Measurements from ENCODE around the gene GXYLT1. TPM values are rescaled to one million over a fixed set of nuclear protein-coding genes. Genes with fewer than 3 reads are reported as not detected.

GXYLT1 gene
- total and polyA plus RNA-seq, 2 experiments from 2014 or later, result 3.9 to 13.4 TPM

GRCh38 chr12:42130672-42131402 is 13.8 kb downstream of the GXYLT1 start (continued):
- TF ChIP-seq, protein P1, sequence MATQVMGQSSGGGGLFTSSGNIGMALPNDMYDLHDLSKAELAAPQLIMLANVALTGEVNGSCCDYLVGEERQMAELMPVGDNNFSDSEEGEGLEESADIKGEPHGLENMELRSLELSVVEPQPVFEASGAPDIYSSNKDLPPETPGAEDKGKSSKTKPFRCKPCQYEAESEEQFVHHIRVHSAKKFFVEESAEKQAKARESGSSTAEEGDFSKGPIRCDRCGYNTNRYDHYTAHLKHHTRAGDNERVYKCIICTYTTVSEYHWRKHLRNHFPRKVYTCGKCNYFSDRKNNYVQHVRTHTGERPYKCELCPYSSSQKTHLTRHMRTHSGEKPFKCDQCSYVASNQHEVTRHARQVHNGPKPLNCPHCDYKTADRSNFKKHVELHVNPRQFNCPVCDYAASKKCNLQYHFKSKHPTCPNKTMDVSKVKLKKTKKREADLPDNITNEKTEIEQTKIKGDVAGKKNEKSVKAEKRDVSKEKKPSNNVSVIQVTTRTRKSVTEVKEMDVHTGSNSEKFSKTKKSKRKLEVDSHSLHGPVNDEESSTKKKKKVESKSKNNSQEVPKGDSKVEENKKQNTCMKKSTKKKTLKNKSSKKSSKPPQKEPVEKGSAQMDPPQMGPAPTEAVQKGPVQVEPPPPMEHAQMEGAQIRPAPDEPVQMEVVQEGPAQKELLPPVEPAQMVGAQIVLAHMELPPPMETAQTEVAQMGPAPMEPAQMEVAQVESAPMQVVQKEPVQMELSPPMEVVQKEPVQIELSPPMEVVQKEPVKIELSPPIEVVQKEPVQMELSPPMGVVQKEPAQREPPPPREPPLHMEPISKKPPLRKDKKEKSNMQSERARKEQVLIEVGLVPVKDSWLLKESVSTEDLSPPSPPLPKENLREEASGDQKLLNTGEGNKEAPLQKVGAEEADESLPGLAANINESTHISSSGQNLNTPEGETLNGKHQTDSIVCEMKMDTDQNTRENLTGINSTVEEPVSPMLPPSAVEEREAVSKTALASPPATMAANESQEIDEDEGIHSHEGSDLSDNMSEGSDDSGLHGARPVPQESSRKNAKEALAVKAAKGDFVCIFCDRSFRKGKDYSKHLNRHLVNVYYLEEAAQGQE (IDR thresholded peaks at IDR 0.05; ENCODE audit: unreplicated experiment), result no peak
- no peak for TF ChIP-seq ETS1 (IDR thresholded peaks at IDR 0.05)

- peak; percentile 82 to 95 for TF ChIP-seq CTCF (conservative IDR thresholded peaks at IDR 0.05; ENCODE audit: low read depth in 2 of 2)
- no peak for TF ChIP-seq CREB1 (CRISPR knock-in tag; IDR thresholded peaks at IDR 0.05; ENCODE audit: low read depth)
- Histone ChIP-seq H3K9me2 (ENCODE audit: insufficient read depth) (no peaks in the 10 kb centered on the region), H3K79me2 (replicated peaks; ENCODE audit: insufficient read depth) (peaks cover 44% of the 10 kb centered on the region), H3K4me1 (ENCODE audit: insufficient read depth) (peaks cover 10% of the 10 kb centered on the region), H3K27me3 (ENCODE audit: insufficient read depth) (no peaks in the 10 kb centered on the region), H3F3A (replicated peaks; ENCODE audit: low read depth) (no peaks in the 10 kb centered on the region), H3K4me2 (no peak overlapping the region), H4K20me1 (replicated peaks; ENCODE audit: insufficient read depth) (peaks cover 6% of the 10 kb centered on the region; the same call in 1 of the 2 replicates), H3K27ac (ENCODE audit: low read depth) (no peak overlapping the region), H3K4me3 (no peak overlapping the region), H3K36me3 (ENCODE audit: insufficient read depth) (no peaks in the 10 kb centered on the region), H2AFZ (no peak overlapping the region)
- ATAC-seq, result peak; percentile 67
- peak; percentile 79 for DNase-seq (ENCODE audit: low spot score)
- no peaks in the 10 kb centered on the region for H3K27me3 Mint-ChIP-seq (ENCODE audit: insufficient read depth, low read depth, poor library complexity)
- peaks cover 11% of the 10 kb centered on the region for H3K4me1 Mint-ChIP-seq
- H3K36me3 Mint-ChIP-seq (ENCODE audit: low read depth), result no peaks in the 10 kb centered on the region
- H3K4me3 Mint-ChIP-seq, result no peak overlapping the region
- no peak overlapping the region for H3K27ac Mint-ChIP-seq
- H3K9me3 Mint-ChIP-seq, result no peaks in the 10 kb centered on the region
Measured at GRCh38 chr12:42129595-42130204, 15.0 kb downstream of the GXYLT1 start.

DNA sequence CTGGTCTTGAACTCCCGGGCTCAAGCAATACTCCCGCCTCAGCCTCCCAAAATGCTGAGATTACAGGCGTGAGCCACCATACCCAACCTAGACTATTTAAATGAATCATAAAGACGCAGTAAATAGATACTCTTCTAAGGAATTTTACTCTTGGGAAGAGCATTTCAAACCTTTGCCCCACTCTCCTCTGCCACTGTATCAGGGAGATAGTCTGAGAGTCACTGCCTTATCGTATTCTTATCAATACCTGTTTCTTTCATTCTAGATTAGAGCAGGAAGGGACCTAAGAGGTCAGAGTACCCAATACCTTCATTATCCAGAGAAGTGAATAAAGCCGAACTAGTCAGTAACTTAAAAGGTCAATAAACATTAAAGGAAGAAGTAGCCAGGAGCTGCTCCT is 15.8 kb downstream of the GXYLT1 start:
- Histone ChIP-seq H3K4me1 (ENCODE audit: insufficient read depth) (peaks cover 15% of the 10 kb centered on the region), H3K4me3 (no peak overlapping the region), H3F3A (replicated peaks; ENCODE audit: low read depth) (no peaks in the 10 kb centered on the region), H3K27me3 (ENCODE audit: insufficient read depth) (no peaks in the 10 kb centered on the region), H2AFZ (no peak overlapping the region), H3K79me2 (replicated peaks; ENCODE audit: insufficient read depth) (peaks cover 37% of the 10 kb centered on the region), H3K4me2 (no peak overlapping the region), H3K27ac (ENCODE audit: low read depth) (no peak overlapping the region), H4K20me1 (replicated peaks; ENCODE audit: insufficient read depth) (peaks cover 6% of the 10 kb centered on the region; the same call in 1 of the 2 replicates), H3K36me3 (ENCODE audit: insufficient read depth) (no peaks in the 10 kb centered on the region), H3K9me2 (ENCODE audit: insufficient read depth) (no peaks in the 10 kb centered on the region)
- Mint-ChIP-seq H3K4me1 (peaks cover 11% of the 10 kb centered on the region), H3K36me3 (ENCODE audit: low read depth) (no peaks in the 10 kb centered on the region), H3K9me3 (no peaks in the 10 kb centered on the region), H3K27me3 (ENCODE audit: insufficient read depth, low read depth, poor library complexity) (no peaks in the 10 kb centered on the region), H3K27ac (no peak overlapping the region), H3K4me3 (no peak overlapping the region)
- DNase-seq (ENCODE audit: low spot score) (no peak), ATAC-seq (no peak)
- no peak for TF ChIP-seq ZNF331 (CRISPR knock-in tag; IDR thresholded peaks at IDR 0.05; ENCODE audit: low read depth)
- no peak for TF ChIP-seq EZH2 (IDR thresholded peaks at IDR 0.05; ENCODE audit: low read depth, unreplicated experiment)
- TF ChIP-seq CREB1 (CRISPR knock-in tag; IDR thresholded peaks at IDR 0.05; ENCODE audit: low read depth), result no peak
- TF ChIP-seq, protein P1 (IDR thresholded peaks at IDR 0.05; ENCODE audit: unreplicated experiment), result no peak
- TF ChIP-seq CTCF (conservative IDR thresholded peaks at IDR 0.05; ENCODE audit: low read depth in 2 of 2), result no peak
